GDM1 (cell line): ENCODE measurements around the gene ZNF598.

ENCODE experiments used
- DNase-seq: peaks from one replicate; lab custom pipeline; 2025; lab: John Stamatoyannopoulos, UW

Gene ZNF598

DNA sequence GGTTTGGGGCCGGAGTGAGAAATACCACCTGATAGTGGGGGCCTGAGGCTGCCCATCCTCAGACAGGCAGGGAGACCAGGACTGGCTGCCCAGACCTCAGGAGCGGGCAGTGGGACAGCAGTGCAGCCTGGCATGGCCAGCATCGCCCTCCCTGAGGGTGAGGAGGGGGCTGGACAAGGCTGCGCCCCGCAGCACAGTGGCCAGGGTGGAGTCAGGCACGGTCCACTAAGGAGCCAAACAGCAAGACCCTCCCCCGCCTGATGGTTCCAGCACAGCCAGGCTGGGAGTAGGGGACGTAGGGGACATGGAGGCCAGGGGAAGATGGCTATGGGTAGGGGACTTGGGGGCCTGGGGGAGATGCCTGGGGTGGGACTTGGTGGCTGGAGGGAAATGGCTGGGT is 3.3 kb downstream of the ZNF598 start:
- DNase-seq: no peak

DNA sequence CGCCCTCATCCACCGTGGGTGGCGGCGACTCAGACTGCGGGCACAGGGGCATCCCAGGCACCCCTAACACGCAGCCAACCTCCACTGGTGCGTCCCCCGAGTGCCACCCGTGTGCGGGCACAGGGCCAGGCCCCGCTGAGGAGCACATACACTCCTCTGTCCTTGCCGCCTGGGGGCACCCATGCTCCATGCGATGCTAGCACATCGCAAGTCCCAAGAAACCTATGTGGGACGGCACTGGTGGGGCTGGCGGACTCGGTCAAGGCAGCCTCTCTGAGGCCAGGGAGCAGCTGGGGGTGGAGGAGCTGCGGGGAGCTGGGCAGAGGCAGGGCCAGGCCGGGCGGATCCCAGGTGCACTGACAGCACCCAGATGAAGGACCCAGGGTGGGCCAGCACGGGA is 4.0 kb downstream of the ZNF598 start:
- no peak for DNase-seq

DNA sequence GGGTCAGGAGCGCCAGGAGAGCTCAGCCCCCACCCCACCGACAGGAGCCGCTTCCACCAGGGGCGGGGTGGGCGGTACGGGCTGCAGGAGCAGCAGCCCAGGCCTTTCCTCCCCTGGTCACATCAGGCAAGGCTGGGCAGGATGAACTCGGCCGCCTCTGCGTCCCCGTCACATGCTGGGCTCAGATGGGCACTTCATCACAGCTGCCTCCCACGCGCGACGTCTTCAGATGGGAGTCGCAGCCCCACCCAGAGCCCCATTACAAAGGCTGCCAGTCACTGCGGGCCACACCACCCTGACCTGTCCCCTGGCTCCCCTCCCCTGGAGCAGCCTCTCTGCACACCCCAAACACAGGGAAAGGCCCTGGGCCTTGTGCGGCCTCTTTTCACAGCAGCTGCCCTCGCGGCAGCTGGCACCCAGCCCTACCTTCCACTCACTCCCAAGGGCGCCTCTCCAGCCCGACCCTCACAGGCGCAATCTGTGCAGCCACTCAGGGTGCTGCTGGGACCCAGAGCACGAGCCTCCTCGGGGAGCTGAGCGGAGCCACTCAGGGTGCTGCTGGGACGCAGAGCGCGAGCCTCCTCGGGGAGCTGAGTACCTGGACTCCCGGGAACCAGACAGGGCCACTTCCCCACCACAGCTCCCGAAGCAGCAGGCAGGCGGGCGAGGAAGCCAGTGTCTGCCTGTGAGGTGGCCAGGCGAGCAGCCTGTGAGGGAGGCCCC is 4.7 kb downstream of the ZNF598 start:
- DNase-seq: no peak

DNA sequence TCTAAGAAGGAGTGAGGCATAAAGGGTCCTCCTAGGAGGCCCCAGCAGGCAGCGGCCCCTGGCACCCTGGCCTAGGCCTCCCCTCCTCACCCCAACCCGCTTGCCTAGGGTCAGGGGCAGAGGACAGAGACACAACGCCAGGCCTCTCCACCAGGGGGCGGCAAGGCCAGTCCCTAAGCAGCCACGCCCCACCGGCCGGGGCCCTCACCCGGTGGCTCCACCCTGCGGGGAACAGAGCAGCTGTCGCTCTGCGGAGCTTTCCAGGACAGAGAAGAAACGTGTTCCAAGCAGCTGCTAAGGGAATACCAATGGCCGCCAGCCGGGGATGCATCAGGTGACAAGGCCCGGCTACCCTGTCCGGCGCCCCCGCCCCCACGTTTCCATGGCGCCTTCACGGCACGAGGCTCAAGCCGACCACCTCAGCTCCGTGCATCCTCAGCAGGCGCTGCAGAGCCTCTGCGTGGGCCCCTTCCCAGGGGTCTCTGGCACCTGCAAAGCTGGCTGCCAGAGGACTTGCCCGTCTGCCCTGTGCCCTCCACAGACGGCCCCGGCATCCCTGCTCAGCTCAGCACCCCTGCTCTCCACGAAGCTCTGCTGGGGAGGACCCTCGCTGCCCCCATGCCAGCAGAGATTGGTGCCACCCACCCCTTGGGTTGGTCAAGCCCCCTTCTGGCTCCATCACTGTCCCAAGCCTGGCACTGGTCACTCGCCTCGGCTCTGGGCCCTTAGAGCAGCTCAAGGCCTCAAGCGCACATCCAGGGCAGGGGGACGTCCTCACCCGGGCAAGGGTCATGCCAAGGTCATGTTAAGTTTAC is 5.6 kb downstream of the ZNF598 start:
- DNase-seq: peak; percentile 56

DNA sequence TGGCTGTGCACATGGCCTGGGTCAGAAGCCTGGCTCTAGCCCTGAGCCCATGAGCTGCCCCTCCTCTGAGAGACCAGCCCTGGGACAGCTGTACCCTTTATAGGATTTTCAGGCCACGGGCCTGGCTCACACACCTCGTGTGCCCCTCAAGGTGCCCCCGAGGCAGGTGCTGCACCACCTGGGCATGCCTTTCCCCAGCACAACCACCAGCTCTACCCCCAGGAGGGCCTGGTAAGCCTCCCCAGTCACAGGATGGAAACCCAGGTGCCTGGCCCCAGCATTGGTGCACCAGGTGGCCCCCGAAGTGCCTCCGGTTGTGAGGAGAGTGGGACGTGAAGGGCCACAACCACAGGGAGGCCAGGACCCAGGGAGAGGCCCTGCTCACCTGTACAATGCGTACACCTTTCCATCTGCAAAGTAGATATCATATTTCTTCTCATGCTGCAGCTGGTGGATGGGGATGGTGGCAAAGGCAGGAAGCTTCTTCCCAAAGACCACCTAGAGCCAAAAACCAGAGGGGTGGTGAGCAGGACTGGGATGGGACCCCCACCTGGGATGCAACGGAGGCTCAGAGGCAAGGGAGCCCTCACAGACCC is 6.3 kb downstream of the ZNF598 start:
- no peak for DNase-seq

DNA sequence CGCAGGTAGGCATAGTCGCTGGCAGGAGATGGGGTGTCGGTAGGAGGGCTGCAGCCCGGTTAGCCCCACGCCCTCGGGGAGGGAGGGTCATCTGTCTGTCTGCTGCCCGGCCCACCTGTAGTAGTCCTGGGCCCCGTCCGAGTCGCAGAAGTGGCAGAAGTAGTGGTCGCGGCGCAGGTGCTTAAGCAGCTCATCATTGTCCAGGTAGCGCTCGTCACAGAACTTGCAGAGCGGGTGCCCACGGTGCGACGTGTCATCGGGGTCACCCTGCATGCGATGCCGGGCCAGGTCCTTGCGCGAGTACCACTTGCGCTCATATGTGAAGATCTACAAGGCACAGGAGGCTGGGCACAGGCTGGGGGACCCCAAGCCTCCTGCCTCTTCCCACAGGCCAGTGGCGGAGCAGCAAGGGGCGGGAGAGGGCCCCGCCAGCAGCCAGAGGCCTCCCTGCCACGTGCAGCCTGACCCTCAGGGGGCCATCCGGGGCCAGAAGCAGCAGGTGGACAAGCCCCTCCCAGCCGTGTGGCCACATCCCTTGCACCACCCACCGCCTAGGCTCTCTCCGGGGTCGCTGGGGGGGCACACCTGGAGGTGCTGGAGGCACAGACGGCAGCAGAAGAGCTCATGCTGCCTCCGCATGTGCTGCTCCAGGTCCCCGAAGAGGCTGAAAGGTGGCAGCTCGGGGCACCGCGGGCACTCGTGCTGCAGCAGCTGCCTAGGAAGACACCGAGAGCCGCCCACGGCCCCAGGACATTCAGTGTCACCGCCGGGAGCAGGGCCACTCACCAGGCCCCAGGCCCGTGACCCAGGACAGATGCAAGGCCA is 7.0 kb downstream of the ZNF598 start:
- no peak for DNase-seq

DNA sequence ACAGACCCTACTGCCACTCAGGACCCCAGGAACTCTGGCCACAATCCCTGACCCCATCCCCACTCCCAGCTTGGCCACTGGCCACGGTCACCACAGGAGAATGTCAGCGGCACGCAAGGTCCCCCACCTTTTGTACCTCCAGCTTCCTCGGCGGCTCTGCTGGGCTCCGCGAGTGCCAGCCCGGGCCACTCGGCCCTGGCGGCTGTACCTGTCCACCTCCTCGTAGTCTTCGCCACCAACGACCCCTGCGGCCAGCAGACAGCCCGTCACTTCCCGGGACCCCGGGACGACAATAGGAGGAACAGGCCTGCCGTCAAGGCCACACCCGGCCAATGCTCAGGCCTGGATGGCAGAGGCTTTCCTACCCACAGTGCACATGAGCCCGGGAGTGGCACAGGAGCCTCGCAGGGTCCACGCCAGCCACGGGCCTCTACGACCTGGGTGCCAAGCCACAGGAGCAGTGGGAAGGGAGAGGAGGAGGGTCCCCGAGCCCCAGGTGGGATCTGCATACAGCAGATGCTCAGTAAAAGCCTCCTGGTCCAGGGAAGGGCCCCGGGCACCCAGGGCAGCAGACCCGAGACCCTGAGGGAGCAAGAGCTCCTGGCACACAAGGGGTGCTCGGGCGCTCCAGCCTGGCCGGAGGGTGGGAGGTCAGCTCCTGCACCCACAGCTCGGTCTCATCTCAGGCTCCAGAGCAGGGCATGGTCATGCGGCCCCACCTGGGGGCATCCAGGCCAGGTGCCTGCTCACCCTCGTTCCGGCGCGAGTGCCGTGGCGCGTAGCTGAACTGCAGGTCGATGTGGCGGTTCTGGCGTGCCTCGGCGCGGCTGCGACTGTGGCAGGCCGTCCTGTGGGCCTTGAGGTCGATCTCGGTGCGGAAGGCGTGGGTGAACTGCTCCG is 7.9 kb downstream of the ZNF598 start:
- DNase-seq: no peak

DNA sequence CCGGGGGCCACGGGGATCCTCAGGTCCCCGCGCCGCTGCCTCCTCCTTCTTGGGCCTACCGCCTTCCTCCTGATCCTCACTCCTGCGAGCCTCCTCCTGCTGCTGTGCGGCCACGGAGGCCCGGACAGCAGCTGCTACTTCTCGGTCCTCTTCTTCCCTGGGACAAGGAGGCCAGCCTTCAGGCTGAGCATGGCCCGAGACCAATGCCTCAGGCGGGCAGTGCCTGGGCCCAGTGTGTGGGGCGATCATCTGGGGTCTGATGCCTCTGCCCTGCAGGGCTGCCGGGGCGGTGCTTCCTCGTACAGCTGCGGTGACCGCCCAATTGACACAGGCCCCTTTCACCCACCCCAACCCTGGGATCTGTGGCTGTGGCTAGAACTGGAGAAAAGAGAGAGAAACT is 8.6 kb downstream of the ZNF598 start:
- no peak for DNase-seq

DNA sequence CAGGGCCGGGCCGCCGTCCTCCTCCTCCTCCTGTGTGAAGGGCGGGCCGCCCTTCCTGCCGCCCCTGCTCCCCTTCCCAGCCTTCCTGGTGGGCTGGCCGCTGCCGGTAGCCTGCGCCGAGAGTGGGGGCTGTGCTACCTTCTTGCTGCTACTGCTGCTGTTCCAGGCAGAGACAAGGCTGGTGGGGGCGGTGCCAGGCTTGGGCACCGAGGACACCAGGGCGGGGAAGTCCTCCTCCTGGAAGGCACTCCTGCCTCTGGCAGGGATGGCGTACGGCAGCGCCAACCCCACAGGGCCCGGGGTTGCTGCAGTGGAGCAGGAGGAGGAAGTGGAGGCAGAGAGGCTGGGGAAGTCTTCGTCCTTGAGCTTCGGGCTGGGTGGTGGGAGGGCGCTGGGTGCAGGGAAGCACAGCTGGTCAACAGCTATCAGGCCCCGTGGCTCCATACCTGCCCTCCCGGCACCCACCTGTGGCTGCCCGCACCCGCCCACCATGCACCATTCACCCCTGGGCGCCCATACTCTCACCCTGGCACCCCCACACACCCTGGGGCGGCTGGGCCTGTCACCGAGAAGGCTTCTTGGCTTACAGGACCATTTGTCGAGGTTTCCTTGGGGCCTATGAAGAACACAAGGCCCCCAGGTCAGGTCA is 9.6 kb downstream of the ZNF598 start:
- no peak for DNase-seq

DNA sequence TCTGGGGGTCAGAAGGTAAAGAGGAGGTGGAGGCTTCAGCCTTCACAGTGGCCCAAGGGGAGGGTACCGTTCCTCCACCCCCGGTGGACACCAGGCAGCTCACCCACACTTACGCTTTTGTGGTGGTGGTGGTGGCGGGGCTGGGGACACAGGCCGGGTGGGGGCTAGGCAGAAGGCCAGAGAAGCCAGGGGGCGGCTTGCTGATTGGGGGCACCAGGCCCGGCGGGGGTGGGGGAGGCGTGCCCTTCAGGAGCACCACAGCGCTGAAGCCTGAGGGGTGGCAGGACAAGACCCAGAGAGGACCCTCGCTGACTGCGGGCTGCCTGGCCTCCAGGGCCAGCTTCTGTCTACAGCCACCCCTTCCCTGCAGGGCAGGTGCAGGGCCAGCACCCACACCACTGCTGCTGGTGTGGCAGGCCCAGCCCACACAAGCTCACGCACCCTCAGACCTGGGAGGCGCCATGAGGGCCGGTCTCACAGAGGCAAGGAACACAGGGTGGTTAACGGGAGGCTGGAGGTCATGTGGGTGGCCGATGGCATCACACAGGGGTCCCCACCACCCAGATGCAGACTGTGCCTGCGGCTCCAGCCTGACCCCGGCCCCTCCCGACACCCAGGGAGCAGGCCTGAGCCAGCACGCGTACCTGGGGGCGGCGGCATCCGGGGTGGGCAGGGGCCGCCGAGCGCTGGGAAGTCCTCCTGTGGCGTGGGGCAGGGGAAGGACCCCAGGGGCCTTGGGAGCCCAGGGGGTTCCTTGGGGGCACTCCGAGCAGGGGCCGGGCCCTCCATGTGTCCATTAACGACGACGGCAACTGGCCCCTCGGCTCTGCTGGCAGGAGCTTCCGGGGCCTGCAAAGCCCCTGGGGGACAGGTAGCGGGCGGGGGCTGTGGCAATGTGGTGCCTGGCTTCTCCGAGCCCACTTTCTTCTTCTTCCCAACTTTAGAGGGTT is 10.5 kb downstream of the ZNF598 start:
- no peak for DNase-seq

DNA sequence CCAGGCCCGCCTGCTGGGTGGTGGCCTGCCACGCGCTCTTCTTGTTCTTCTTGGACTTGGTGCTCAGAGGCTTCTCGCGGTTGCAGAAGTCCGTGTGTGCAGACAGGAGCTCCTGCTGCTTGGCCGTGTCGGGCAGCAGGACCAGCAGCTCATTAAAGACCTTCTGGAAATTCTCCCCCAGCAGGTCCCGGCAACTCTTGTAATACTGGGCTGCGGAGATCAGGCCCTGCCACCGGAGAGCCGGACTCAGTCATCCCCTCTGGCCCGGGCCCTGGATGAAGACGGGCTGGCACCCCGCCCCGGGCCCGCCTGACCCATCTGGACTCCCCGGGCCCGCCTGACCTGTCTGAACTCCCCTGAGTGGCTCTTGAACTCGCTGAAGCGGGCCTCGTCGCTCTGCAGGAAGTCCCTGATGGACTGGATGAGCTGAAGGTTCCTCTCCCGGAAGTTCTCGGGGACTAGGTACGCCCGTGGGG is 11.2 kb downstream of the ZNF598 start:
- no peak for DNase-seq

DNA sequence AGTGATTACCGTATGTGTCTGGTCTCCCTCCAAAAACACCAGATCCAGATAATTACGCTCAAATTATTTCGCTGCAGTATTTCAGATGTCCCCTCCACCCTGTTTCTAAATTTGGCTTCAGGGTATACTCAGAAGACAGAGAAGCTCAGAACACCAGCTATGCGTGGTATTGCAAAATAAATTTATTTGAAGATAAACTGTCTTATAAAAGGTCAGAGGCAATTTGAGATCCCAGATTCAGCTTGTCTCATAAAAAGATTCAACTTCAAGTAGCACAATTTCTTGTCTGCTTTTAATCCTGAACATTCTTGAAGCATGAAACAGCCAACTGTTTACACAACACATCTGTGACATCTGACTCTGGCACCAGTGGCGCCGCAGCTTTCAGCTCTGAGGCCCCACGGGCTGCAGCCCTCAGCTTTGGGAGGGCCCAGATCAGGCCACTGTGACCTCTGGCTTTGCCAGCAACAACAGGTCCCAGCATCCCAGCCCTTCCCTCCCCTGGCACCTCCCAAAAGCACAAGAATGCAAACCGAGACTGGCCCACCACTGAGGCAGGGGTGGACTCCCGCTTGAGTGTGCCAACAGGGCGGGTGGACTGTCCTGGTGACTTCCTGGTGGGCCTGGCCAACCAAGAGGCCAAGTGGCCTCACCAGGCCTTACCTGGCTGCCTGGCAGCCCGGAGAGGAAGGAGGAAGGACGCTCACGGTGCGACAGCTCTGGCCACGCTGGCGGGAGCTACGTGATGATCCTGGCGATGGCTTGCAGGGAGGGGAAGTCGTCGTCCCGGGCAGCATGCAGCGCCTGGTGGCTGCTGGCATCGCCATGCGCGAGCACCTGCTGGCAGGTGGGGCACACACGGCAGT is 11.9 kb downstream of the ZNF598 start:
- DNase-seq: no peak

DNA sequence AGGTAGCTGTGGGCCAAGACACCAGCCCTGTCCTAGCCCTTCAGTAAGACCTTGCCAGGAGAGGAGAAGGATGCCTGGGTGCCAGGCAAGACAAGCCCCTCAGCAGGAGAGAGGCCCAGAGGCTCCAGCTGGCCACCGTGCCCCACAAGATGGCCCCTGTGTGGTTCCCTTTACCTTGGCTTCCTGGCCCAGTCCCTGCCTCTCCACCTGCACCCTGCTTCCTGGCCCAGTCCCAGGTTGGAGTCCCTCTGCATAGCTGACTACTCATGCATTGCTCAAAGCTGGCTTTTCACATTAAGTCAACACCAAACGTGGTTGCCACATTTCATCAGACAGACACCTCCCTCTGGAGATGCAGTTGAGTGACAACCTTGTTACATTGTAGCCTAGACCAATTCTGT is 15.9 kb downstream of the ZNF598 start:
- no peak for DNase-seq

DNA sequence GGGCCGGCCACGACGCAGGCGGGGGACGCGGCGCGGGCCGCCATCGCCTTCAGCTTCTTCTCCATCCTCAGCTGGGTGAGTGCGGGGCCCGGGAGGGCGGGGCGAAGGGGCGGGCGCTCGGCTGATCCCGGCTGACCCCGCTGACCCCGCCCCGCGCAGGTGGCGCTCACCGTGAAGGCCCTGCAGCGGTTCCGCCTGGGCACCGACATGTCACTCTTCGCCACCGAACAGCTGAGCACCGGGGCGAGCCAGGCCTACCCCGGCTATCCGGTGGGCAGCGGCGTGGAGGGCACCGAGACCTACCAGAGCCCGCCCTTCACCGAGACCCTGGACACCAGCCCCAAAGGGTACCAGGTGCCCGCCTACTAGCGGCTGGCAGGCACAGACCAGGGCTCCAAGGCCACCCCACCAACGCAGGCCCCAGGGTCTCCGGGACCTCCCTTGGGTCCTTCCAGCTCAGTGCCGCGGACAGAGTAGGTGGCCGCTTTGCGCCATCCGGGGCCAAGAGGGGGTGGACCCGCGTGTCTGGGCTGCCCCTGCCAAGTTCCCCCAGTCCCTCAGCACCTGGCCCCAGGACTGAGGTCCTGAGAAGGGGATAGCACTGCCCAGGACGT is 16.8 kb downstream of the ZNF598 start:
- DNase-seq: no peak

DNA sequence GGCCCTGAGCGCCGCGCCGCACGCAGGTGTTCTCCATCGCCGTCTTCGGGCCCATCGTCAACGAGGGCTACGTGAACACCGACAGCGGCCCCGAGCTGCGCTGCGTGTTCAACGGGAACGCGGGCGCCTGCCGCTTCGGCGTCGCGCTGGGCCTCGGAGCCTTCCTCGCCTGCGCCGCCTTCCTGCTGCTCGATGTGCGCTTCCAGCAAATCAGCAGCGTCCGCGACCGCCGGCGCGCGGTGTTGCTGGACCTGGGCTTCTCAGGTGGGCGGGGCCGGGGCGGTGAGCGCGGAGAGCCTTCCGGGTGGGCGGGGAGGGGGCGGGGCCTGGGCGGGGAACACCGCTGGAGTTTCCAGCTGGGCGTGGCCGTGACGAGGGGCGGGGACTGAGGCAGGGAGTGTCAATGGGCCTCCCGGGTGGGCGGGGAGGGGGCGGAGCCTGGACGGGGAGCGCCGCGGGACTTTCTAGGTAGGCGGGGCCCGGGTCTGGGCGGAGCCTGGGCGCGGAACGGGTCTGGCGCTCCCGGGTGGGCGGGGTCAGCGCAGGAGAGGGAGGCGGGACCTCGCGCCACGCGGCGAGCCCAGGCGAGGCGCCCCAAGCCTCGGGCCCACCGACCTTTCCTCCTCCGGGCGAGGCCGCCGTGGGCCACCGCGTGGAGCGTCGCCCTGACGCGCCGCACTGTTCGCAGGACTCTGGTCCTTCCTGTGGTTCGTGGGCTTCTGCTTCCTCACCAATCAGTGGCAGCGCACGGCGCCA is 17.5 kb downstream of the ZNF598 start:
- no peak for DNase-seq

DNA sequence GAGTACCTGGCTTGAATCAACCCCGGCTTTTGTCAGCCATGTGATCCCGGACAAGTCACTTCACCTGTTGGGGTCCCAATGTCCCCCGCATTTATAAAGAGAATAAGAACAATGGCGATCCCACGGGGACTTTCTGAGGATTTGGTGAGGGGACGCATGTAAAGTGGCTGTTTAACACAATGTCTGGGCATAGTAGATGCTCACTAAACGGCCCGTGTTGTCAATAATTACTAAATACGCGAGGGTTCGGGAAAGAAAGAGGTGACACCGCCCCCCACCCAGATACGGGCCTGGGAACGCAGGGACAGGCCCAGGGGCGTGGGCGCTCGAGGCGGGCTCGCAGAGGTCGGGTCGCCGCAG is 18.1 kb downstream of the ZNF598 start:
- DNase-seq: no peak

DNA sequence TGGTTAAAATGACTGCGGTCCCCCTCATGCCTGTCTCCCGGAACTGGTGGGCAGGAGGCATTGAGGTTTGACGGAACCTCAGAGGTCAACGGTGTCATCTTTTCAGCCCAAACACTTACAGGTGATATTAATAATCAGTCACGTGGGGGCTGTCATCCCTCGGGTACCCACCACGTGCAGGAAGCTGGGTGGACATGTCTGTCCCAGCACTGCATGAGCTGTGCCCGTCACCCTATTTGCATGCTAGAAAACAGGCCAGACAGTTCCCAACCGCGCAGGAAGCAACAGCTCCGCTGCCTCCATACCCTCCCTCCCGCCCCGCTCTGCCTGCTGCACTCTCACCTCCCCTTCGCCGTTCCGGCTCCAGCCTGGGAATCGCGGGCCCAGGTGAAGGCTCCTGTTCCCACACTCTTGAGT is 18.5 kb downstream of the ZNF598 start:
- DNase-seq: no peak
